ENCODE data around the gene MYMX. TPM values are rescaled to one million over a fixed set of nuclear protein-coding genes. Genes with fewer than 3 reads are reported as not detected.

MYMX gene
- total RNA-seq, 2 donors from 2014 or later = not detected

DNA sequence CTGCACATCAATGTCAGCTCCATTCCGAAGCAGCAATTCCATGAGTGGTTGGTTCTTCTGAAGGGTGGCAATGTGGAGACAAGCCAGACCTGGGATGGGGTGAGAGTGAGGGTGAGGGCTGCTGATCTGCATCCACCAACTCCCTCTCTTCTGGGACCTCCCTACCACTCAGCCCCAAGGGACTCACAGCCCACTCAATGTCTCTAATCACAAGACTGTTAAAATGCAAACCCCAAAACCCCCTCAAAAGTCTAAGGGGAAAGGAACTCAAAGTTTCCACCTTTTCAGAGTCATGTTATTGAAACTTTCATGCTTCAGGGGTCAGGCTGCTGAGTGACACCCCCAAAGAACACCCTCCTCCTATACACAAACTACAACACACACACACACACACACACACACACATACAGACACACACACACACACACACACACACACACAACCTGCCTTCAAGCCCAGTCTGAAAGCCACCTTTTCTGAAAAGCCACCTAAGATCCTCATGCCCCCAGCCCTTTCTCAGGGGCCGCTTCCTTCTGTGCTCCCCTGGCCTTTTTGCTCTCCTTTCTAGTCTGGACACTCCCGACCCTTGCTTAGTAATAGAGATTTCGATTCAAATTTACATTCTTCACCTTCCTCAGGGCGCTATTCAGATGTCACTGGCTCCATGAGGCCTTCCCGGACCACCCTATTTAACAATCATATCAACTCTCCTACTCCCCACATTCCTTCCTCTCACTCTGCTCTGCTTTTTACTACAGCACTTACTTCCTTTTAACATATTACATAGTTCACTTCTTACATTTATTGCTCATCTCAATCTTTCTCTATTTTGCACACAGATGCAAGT, 43.9 kb downstream of the MYMX start:
- Histone ChIP-seq H3K4me1 (replicated peaks) (peaks cover 17% of the 10 kb centered on the region), H3K9me3 (no peaks in the 10 kb centered on the region), H3K36me3 (no peaks in the 10 kb centered on the region), H3K27ac (no peak overlapping the region), H3K4me3 (no peak overlapping the region), H3K27me3 (replicated peaks; ENCODE audit: insufficient read depth) (no peaks in the 10 kb centered on the region)
- 90% methylated on average over 5 of the region's 6 CpGs for WGBS
- intact Hi-C loops (cut with DNase I) = no loop called here
- no peak for TF ChIP-seq POLR2AphosphoS5 (IDR thresholded peaks at IDR 0.05)
- TF ChIP-seq, protein P1, sequence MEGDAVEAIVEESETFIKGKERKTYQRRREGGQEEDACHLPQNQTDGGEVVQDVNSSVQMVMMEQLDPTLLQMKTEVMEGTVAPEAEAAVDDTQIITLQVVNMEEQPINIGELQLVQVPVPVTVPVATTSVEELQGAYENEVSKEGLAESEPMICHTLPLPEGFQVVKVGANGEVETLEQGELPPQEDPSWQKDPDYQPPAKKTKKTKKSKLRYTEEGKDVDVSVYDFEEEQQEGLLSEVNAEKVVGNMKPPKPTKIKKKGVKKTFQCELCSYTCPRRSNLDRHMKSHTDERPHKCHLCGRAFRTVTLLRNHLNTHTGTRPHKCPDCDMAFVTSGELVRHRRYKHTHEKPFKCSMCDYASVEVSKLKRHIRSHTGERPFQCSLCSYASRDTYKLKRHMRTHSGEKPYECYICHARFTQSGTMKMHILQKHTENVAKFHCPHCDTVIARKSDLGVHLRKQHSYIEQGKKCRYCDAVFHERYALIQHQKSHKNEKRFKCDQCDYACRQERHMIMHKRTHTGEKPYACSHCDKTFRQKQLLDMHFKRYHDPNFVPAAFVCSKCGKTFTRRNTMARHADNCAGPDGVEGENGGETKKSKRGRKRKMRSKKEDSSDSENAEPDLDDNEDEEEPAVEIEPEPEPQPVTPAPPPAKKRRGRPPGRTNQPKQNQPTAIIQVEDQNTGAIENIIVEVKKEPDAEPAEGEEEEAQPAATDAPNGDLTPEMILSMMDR (IDR thresholded peaks at IDR 0.05) = no peak
- no peak for TF ChIP-seq POLR2A (IDR thresholded peaks at IDR 0.05)
- DNase-seq (ENCODE audit: low spot score) = no peak

DNA sequence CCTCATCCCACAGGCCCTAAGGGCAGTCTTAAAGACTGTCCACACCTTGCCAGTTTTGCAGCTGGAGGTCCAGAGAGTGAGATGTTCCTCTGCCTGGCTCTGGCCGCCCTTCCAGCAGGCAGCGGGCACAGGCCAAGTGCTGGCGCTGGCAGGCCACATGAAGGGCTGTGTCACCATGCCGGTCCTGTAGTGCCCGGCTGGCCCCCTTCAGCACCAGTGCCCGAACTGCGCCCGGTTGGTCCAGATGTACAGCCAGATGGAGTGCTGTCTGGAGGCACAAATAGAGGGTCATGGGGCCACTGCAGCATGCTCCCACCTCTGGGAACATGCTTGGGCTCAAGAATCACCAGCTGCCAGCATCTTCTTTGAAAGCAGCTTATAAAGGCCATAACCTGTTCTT, 44.9 kb downstream of the MYMX start:
- 96% methylated on average over 8 of the region's 8 CpGs for WGBS
- TF ChIP-seq POLR2A (IDR thresholded peaks at IDR 0.05) (no peak), POLR2AphosphoS5 (IDR thresholded peaks at IDR 0.05) (no peak)
- TF ChIP-seq, protein P1 (IDR thresholded peaks at IDR 0.05) = no peak
- Histone ChIP-seq H3K4me1 (replicated peaks) (peaks cover 12% of the 10 kb centered on the region), H3K27me3 (replicated peaks; ENCODE audit: insufficient read depth) (no peaks in the 10 kb centered on the region), H3K4me3 (no peak overlapping the region), H3K36me3 (no peaks in the 10 kb centered on the region), H3K27ac (no peak overlapping the region), H3K9me3 (no peaks in the 10 kb centered on the region)
- intact Hi-C loops (cut with DNase I) = no loop called here
- DNase-seq (ENCODE audit: low spot score) = no peak

DNA sequence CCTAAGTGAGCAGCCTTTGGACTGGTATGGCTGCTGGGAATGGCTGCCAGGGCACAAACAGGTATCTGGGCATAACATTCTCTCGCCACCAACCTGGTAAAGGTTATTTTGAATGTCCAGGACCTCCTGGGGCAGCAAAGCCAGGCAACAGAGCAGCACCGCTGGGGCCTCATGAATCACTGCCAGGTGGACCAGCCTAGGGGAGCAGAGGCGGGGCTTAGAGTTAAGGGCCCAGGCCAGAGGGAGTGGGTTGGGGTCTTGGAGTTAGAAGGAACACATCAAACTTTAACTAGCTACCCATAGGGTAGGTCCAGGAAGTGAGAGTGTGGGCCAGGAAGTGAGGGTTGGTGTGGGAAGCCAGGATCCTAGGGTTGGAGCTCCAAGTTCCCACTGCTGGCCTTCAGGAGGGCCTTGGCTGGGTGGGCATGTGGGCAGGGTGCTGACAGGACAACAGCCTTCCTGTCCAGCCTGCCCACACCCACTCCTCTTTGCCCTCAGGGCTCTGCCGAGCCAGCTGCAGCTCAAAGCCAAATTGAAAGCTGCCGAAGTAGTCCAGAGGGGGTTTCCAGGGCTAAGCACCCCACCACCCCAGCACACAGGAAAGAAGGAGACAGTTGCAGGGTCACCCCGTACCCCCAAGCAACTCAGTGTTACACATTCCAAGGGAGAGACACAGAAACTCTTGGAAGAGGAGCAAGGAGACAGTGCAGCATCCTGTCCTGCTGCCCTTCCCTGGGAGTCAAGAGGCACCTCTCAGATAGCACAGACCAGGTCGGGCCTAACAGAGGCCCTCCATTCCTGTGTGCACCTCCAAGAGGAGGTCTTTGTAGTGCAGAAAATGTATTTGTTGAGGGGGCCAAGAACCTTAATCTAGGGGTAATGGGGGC, 46.0 kb downstream of the MYMX start:
- Histone ChIP-seq H3K9me3 (no peaks in the 10 kb centered on the region), H3K27ac (no peak overlapping the region), H3K4me3 (no peak overlapping the region), H3K27me3 (replicated peaks; ENCODE audit: insufficient read depth) (no peaks in the 10 kb centered on the region), H3K4me1 (replicated peaks) (peaks cover 12% of the 10 kb centered on the region), H3K36me3 (no peaks in the 10 kb centered on the region)
- TF ChIP-seq, protein P1 (IDR thresholded peaks at IDR 0.05) = no peak
- TF ChIP-seq POLR2AphosphoS5 (IDR thresholded peaks at IDR 0.05) (no peak), POLR2A (IDR thresholded peaks at IDR 0.05) (no peak)
- intact Hi-C loops (cut with DNase I) = no loop called here
- 63% methylated on average over 7 of the region's 7 CpGs for WGBS
- no peak for DNase-seq (ENCODE audit: low spot score)

DNA sequence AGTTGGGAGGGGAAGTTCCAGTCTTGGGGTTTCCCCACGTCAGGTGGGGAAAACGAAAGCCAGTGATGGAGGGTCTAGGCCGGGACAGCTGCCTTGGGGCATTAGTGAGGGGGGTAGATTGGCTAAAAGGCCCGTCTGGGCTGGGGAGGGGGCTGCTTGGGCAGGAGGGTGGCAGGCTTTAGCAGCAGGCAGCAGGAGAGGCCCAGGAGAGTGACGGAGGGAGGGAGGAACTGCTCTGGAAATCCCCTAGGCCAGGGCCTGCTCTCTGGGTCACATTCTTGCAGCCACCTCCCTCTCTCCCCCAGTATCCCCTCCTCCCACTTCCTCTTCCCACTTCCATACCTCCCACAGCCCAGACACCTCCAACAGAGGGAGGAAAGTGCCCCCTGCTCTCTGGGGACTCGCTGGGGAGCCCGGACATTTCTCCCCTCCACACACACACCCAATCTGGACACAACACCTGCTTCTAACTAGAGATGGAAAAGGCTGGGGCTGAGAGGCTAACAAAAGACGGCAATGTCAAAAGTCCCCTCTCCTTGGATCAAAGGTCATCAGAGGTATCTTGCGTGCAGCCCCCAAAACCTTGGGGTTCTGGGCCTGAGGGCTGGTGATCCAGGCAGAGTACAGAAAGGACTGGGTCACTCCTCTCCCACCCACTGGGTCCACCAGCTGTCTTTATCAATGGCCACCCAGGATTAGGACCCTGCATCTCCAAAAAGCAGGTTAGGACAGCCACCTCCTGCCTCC, 46.8 kb downstream of the MYMX start:
- H3K27ac ChIP-seq = no peak overlapping the region

More for the DNA sequence above, 46.8 kb downstream of the MYMX start:
- no peaks in the 10 kb centered on the region for H3K9me3 ChIP-seq
- peaks cover 12% of the 10 kb centered on the region for H3K4me1 ChIP-seq (replicated peaks)
- H3K36me3 ChIP-seq = no peaks in the 10 kb centered on the region
- intact Hi-C loops (cut with DNase I) = no loop called here
- peak overlapping the region; percentile 51 to 73 for H3K4me3 ChIP-seq
- no peaks in the 10 kb centered on the region for H3K27me3 ChIP-seq (replicated peaks; ENCODE audit: insufficient read depth)
- TF ChIP-seq, protein P1 (IDR thresholded peaks at IDR 0.05) = no peak
- no peak for TF ChIP-seq POLR2A (IDR thresholded peaks at IDR 0.05)
- no peak for TF ChIP-seq POLR2AphosphoS5 (IDR thresholded peaks at IDR 0.05)
- WGBS = 54% methylated on average over 9 of the region's 9 CpGs
- DNase-seq (ENCODE audit: low spot score) = no peak
